Trophoblast cell (in vitro differentiated cells and primary cell): ENCODE results near the gene PGBD5.

Source experiments
- DNase-seq, 2 donors: peaks; one replicate each; pipeline ENCODE4 v3.0.0-alpha.2; 2016
- H2AFZ ChIP-seq: 2 replicates; pipeline ENCODE4 v1.6.1; 2013; ENCODE audit warnings: low read length, moderate library complexity, mild to moderate bottlenecking; ENCODE audit not compliant: insufficient read depth, poor library complexity
- H2AK5ac ChIP-seq: 2 replicates; pipeline ENCODE4 v1.6.1; 2013; ENCODE audit warnings: mild to moderate bottlenecking, low read length
- H2BK120ac ChIP-seq: 2 replicates; pipeline ENCODE4 v1.6.1; 2013; ENCODE audit warnings: low read length, mild to moderate bottlenecking, moderate library complexity; ENCODE audit not compliant: insufficient read depth, poor library complexity
- H2BK12ac ChIP-seq: 2 replicates; pipeline ENCODE4 v1.6.1; 2013; ENCODE audit warnings: mild to moderate bottlenecking, low read length, moderate library complexity
- H2BK5ac ChIP-seq: 2 replicates; pipeline ENCODE4 v1.6.1; 2013; ENCODE audit warnings: low read length, low read depth, moderate library complexity, mild to moderate bottlenecking; ENCODE audit not compliant: poor library complexity
- H3K14ac ChIP-seq: 2 replicates; pipeline ENCODE4 v1.6.1; 2013; ENCODE audit warnings: mild to moderate bottlenecking, low read length
- H3K18ac ChIP-seq: 2 replicates; pipeline ENCODE4 v1.6.1; 2013; ENCODE audit warnings: mild to moderate bottlenecking, low read length
- H3K23ac ChIP-seq: 2 replicates; pipeline ENCODE4 v1.6.1; 2013; ENCODE audit warnings: low read length
- H3K27ac ChIP-seq: 2 replicates; pipeline ENCODE4 v1.5.1; 2013; ENCODE audit warnings: low read depth, mild to moderate bottlenecking, inconsistent platforms, low read length, moderate library complexity
- H3K27me3 ChIP-seq: 2 replicates; pipeline ENCODE4 v1.6.1; 2013; ENCODE audit warnings: inconsistent platforms, mild to moderate bottlenecking, low read length, moderate library complexity; ENCODE audit not compliant: insufficient read depth
- H3K36me3 ChIP-seq, 2 experiments: 1 replicate in 1 of 2; 2 replicates in 1 of 2; pipeline ENCODE4 v1.6.1; 2013; ENCODE audit warnings: low read length in 2 of 2, mild to moderate bottlenecking in 2 of 2, moderate library complexity in 1 of 2; ENCODE audit not compliant: insufficient read depth in 2 of 2, control insufficient read depth in 1 of 2
- H3K4ac ChIP-seq: 2 replicates; pipeline ENCODE4 v1.6.1; 2013; ENCODE audit warnings: low read depth, mild to moderate bottlenecking, low read length, moderate library complexity
- H3K4me1 ChIP-seq, 2 experiments: 1 replicate in 1 of 2; 2 replicates in 1 of 2; pipeline ENCODE4 v1.6.1; 2013; ENCODE audit warnings: low read length in 2 of 2, mild to moderate bottlenecking in 2 of 2, moderate library complexity in 1 of 2; ENCODE audit not compliant: insufficient read depth in 2 of 2, control insufficient read depth in 1 of 2
- H3K4me2 ChIP-seq: 2 replicates; pipeline ENCODE4 v1.6.1; 2013; ENCODE audit warnings: inconsistent platforms, mild to moderate bottlenecking, low read length, moderate library complexity
- H3K4me3 ChIP-seq: 2 replicates; pipeline ENCODE4 v1.5.1; 2013; ENCODE audit warnings: mild to moderate bottlenecking, low read depth, low read length, inconsistent platforms
- H3K79me1 ChIP-seq: one replicate; pipeline ENCODE4 v1.6.1; 2013; ENCODE audit warnings: low read length
- H3K79me2 ChIP-seq: 2 replicates; pipeline ENCODE4 v1.6.1; 2013; ENCODE audit warnings: low read length, mild to moderate bottlenecking; ENCODE audit not compliant: control insufficient read depth, insufficient read depth, poor library complexity
- H3K9ac ChIP-seq: 2 replicates; pipeline ENCODE4 v1.6.1; 2013; ENCODE audit warnings: mild to moderate bottlenecking, low read length
- H3K9me3 ChIP-seq: 2 replicates; pipeline ENCODE4 v1.6.1; 2013; ENCODE audit warnings: low read depth, mild to moderate bottlenecking, control low read depth, inconsistent platforms, low read length; ENCODE audit not compliant: insufficient read depth
- H4K12ac ChIP-seq: 2 replicates; pipeline ENCODE4 v1.6.1; 2013; ENCODE audit warnings: low read depth, mild to moderate bottlenecking, low read length, moderate library complexity
- H4K8ac ChIP-seq: 2 replicates; pipeline ENCODE4 v1.6.1; 2013; ENCODE audit warnings: low read depth, mild to moderate bottlenecking, low read length, moderate library complexity
- H4K91ac ChIP-seq: one replicate; pipeline ENCODE4 v1.6.1; 2013; ENCODE audit warnings: low read depth, mild to moderate bottlenecking, low read length, moderate library complexity
- WGBS: extraction: QIAGEN DNeasy Blood & Tissue Kit; methylation state at CpG from one replicate; pipeline ENCODE4 v1.1.7; 2013; ENCODE audit warnings: missing lambda C conversion rate; ENCODE audit not compliant: insufficient read length, insufficient coverage; ENCODE audit errors: extremely low coverage; 5-methylcytosine and 5-hydroxymethylcytosine counted together

Gene PGBD5

DNA sequence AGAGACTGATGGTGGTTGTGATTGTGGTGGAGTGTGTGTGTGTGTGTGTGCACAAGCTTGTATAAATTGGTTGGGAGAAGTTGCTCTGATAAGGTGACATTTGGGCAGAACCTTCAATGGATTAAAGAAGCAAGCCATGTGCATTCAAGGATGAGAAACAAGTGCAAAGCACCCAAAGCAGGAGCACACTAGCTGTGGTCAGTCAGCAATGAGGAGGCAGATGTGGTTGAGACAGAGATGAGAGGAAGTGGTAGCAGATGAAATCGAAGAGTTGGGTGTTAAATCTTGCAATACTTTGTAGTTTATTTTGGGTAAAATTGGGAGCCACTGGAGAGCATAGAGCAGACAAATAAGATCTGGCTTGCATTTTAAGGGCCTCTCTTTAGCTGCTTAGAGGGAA lies 4.4 kb upstream of the PGBD5 start:
- Histone ChIP-seq H3K9me3 (no peaks in the 10 kb centered on the region), H2AFZ (no peak overlapping the region), H2AK5ac (no peak overlapping the region), H3K36me3 (no peaks in the 10 kb centered on the region), H4K91ac (no peak overlapping the region), H4K12ac (no peak overlapping the region), H3K23ac (no peak overlapping the region), H3K79me2 (no peaks in the 10 kb centered on the region), H3K27ac (no peak overlapping the region), H2BK5ac (no peak overlapping the region), H3K4me1 (peaks cover 0 to 2% of the 10 kb centered on the region in 2 experiments), H3K27me3 (peaks cover 9% of the 10 kb centered on the region), H3K4me2 (no peak overlapping the region), H3K18ac (no peak overlapping the region), H3K9ac (no peak overlapping the region), H3K4ac (no peak overlapping the region), H3K14ac (no peak overlapping the region), H3K4me3 (no peak overlapping the region), H2BK120ac (no peak overlapping the region), H3K79me1 (no peaks in the 10 kb centered on the region), H2BK12ac (no peak overlapping the region), H4K8ac (no peak overlapping the region)
- no peak for DNase-seq
- WGBS, result no CpG with 5 or more reads among the region's 1 CpG

DNA sequence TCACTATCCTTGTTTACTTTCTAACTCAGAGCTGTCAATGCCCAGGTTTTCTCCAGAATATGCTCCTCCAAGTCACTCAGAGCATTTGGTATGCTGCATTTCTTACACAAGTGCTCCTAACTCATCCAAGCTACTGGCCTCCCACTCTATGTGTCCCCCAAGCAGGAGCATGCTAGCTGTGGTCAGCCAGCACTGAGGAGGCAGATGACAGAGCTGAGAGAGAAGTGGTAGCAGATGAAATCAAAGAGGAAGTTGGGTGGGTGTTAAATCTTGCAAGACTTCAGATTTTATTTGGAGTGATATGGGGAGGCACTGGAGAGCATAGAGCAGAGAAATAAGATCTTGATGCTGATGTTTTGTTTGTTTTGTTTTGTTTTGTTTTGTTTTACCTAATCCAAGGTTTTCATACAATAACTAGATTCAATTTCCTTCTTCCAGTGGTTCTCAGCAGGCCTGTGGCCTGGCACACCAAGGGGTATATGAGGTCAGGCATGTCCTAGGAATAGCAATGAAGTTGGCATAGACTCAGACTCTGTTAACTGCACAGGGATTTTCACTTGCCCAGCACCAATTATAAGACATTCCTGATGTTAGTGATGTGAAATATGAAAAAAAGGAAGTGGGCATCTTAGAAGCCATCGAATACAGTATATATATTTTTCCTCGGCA lies 3.1 kb upstream of the PGBD5 start:
- Histone ChIP-seq H4K91ac (no peak overlapping the region), H3K23ac (no peak overlapping the region), H2AK5ac (no peak overlapping the region), H3K79me2 (no peaks in the 10 kb centered on the region), H3K4me2 (no peak overlapping the region), H4K8ac (no peak overlapping the region), H2AFZ (no peak overlapping the region), H4K12ac (no peak overlapping the region), H3K9ac (no peak overlapping the region), H3K14ac (no peak overlapping the region), H2BK120ac (no peak overlapping the region), H3K36me3 (no peaks in the 10 kb centered on the region), H3K27ac (no peak overlapping the region), H2BK12ac (no peak overlapping the region), H2BK5ac (no peak overlapping the region), H3K4ac (no peak overlapping the region), H3K18ac (no peak overlapping the region), H3K4me1 (peaks cover 0 to 12% of the 10 kb centered on the region in 2 experiments), H3K27me3 (peaks cover 17% of the 10 kb centered on the region), H3K9me3 (no peaks in the 10 kb centered on the region), H3K4me3 (no peak overlapping the region), H3K79me1 (no peaks in the 10 kb centered on the region)
- WGBS, result no CpG with 5 or more reads among the region's 2 CpGs
- DNase-seq, result no peak

GRCh38 chr1:230427981-230428380 lies 1.8 kb upstream of the PGBD5 start:
- WGBS, result no CpG with 5 or more reads among the region's 3 CpGs
- no peak overlapping the region for H3K23ac ChIP-seq

GRCh38 chr1:230427094-230427876 lies 1.2 kb upstream of the PGBD5 start:
- no peak overlapping the region for H2BK12ac ChIP-seq
- H2BK120ac ChIP-seq, result no peak overlapping the region
- no peaks in the 10 kb centered on the region for H3K36me3 ChIP-seq
- no peak overlapping the region for H3K14ac ChIP-seq
- H3K27ac ChIP-seq, result no peak overlapping the region
- no peak overlapping the region for H3K23ac ChIP-seq
- H3K9me3 ChIP-seq, result peaks cover 2% of the 10 kb centered on the region
- no peak overlapping the region for H3K9ac ChIP-seq
- no peak overlapping the region for H4K12ac ChIP-seq
- no peak overlapping the region for H2BK5ac ChIP-seq
- H3K27me3 ChIP-seq, result peaks cover 22% of the 10 kb centered on the region
- no peak overlapping the region for H2AFZ ChIP-seq
- H3K4ac ChIP-seq, result no peak overlapping the region
- H4K91ac ChIP-seq, result no peak overlapping the region
- H3K18ac ChIP-seq, result no peak overlapping the region
- no peaks in the 10 kb centered on the region for H3K79me1 ChIP-seq
- no peak for DNase-seq
- no peak overlapping the region for H4K8ac ChIP-seq
- H3K4me3 ChIP-seq, result no peak overlapping the region
- H3K4me1 ChIP-seq, result peaks cover 0 to 12% of the 10 kb centered on the region in 2 experiments
- no peak overlapping the region for H3K4me2 ChIP-seq
- no CpG with 5 or more reads among the region's 11 CpGs for WGBS
- no peaks in the 10 kb centered on the region for H3K79me2 ChIP-seq
- no peak overlapping the region for H2AK5ac ChIP-seq

More at GRCh38 chr1:230427981-230428380, 1.8 kb upstream of the PGBD5 start:
- Histone ChIP-seq H3K14ac (no peak overlapping the region), H3K79me2 (no peaks in the 10 kb centered on the region), H3K4me3 (no peak overlapping the region), H3K9me3 (no peaks in the 10 kb centered on the region), H3K9ac (no peak overlapping the region), H2BK5ac (no peak overlapping the region), H2BK120ac (no peak overlapping the region), H2AFZ (no peak overlapping the region), H3K27ac (no peak overlapping the region), H4K91ac (no peak overlapping the region), H4K12ac (no peak overlapping the region), H2BK12ac (no peak overlapping the region), H3K36me3 (no peaks in the 10 kb centered on the region), H3K79me1 (no peaks in the 10 kb centered on the region), H3K27me3 (peaks cover 22% of the 10 kb centered on the region), H3K4me2 (no peak overlapping the region), H3K4me1 (peaks cover 0 to 12% of the 10 kb centered on the region in 2 experiments), H3K18ac (no peak overlapping the region), H3K4ac (no peak overlapping the region), H4K8ac (no peak overlapping the region), H2AK5ac (no peak overlapping the region)
- DNase-seq, result no peak
